Epidermal melanocyte (primary cell): ENCODE measurements around the gene KATNA1.
"Not testable (repeated sequence)": the region's sequence is repeated elsewhere in the genome, so short reads cannot be mapped to it uniquely, and the experiment has no call there.

Experiments used
- DNase-seq: peaks from one replicate; pipeline ENCODE4 v3.0.0; 2011; ENCODE audit warnings: low spot score; ENCODE audit not compliant: insufficient read length

Gene KATNA1

GRCh38 chr6:149648148-149649145 is at the start of gene KATNA1:
Gene KATNA1 (minus strand): TSS chr6:149648714. CDS start chr6:149638547, 10,167 bp downstream.
- DNase-seq, result peak; percentile 83

DNA sequence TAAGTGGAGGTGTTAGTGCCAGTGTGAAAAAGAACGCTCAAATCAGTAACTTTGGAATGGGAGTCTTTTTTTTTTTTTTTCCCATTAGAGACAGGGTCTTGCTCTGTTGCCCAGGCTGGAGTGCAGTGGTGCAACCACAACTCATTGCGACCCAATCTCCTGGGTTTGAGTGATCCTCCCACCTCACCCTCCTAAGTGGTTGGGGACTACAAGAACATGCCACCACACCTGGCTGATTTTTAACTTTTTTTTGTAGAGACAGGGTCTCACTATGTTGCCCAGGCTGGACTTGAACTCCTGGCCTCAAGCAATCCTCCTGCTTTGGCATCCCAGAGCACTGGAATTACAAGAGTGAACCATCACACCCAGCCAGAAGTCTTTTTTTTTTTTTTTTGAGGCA is 49.7 kb upstream of the KATNA1 start:
- DNase-seq, result no peak

- DNase-seq, result no peak
Observed at GRCh38 chr6:149696901-149697300, 48.4 kb upstream of the KATNA1 start.

DNA sequence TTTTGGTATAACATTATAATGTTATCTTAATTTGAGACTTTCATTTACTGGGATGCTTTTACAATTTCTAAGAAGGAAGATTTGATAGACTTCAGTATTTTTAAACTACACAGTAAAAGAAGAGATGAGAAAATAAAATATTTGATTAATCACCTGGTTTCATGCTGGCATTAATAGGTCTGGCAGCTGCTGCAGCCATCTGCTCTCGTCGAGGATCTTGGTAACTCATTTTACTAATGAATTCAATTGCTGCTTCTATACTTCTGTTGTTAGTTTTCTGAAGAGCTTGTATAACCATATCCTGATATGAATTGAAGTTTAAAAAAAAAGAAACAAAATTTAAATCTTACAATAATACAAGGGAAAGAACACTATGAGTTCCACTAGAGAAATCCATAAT is 46.4 kb upstream of the KATNA1 start:
- no peak for DNase-seq

DNA sequence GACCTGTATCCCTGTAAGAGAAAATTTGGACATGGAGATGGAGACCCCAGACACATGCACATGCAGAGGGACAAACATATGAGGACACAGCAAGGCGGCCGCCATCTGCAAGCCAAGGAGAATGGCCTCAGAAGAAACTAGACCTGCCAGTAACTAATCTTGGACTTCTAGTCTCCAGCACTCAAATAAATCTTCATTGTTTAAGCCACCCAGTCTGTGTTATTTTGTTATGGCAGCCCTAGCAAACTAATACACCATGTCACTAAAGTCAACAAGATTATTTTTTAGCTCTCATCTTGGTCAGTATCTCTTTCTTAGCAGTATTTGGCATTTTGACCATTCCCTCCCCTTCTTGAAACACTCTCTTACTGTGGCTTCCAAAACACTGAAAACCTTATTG is 42.7 kb upstream of the KATNA1 start:
- DNase-seq, result no peak

DNA sequence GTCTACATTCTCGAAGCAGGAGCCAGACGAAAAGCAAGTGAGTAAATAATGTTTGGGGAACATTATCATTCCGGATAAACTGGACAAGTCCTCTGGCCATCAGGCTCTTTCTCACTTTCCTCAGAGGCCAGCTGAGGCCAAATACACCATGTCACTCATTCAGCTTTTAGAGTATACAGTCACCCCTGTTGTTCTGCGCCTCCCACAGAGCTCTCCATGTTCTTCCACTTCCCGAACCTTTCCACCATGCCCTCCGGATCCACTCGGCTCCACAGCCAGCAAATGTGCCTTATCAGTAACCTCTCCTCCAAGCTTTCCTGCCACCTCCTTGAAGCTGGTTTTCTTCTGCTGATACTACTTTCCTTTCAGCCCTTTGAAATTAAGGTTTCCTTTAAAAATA is 37.7 kb upstream of the KATNA1 start:
- no peak for DNase-seq

GRCh38 chr6:149683256-149683859 is 34.8 kb upstream of the KATNA1 start:
- DNase-seq, result no peak

DNA sequence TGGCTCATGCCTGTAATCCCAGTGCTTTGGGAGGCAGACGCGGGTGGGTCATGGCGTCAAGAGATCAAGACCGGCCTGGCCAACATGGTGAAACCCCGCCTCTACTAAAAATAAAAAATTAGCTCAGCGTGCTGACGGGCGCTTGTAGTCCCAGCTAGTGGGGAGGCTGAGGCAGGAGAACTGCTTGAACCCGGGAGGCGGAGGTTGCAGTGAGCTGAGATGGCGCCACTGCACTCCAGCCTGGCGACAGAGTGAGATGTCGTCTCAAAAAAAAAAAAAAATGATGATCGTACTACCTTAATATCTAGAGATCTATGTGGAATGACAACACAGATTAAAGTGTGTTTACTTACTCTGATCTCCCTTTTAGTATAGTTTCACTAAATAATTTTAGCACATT is 33.3 kb upstream of the KATNA1 start:
- DNase-seq, result not testable (repeated sequence)

GRCh38 chr6:149681209-149681608 is 32.7 kb upstream of the KATNA1 start:
- no peak for DNase-seq

DNA sequence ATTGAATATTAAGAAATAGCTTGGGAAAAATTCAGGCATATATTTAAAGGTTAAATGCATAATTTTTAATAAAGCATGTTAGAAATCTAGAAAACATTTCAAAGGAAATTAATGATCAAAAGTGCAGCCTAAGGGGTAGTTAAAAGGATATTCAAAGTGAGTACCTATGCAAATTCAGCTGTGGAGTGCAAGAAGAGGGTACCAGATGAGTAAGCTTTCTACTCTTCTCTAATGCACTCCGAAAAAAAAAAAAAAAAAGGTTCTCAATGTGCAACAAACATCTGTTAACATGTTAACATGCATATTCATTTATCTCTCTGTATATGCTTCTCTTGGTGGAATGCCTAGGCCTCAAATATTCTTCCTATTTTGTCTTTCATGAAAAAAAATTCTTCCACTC is 32.0 kb upstream of the KATNA1 start:
- no peak for DNase-seq

DNA sequence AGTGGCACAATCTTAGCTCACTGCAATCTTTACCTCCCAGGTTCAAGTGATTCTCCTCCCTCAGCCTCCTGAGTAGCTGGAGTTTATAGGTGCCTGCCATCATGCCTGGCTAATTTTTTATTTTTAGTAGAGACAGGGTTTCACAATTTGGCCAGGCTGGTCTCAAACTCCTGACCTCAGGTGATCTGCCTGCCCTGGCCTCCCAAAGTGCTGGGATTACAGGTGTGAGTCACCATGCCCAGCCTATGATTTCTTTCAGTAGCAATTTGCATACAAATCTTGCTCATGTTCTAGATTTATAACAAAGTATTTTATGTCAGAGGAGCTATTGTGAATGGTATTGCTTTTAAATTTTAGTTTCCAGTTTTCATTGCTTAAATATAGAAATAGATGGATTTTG is 23.8 kb upstream of the KATNA1 start:
- not testable (repeated sequence) for DNase-seq

- no peak for DNase-seq
Observed at GRCh38 chr6:149660028-149660427, 11.5 kb upstream of the KATNA1 start.

DNA sequence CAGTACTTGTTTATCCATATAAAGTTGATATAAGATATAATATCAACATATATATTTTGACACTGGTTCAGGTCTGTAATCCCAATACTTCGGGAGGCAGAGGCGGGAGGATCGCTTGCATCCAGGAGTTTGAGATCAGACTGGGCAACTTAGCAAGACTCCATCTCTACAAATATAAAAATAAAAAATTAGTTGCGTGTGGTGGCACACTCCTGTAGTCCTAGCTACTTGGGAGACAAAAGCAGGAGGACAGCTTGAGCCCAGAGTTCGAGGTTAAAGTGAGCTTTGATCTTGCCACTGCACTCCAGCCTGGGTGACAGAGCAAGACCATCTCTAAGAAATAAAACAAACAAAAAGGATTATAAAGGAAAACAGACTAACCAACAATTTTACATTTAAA is 8.9 kb upstream of the KATNA1 start:
- DNase-seq, result no peak

DNA sequence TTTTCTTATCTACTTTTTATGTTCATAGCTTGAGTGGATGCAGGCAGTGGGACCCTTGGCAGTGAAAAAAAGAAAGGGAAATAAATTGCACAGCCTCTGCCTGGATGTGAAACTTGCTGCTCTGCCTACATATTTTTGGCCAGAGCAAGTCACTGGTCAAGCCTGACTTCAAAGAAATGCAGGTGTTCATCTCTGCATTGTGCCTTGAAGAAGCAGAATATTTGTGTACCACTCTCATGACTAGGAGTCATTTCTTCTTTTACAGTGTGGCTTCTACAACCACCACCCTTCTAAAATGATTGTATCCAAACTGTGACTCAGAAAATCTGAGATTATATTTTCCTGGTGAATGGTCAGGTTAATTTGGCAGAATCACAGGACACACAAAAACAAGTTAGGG is 2.5 kb upstream of the KATNA1 start:
- DNase-seq, result no peak

DNA sequence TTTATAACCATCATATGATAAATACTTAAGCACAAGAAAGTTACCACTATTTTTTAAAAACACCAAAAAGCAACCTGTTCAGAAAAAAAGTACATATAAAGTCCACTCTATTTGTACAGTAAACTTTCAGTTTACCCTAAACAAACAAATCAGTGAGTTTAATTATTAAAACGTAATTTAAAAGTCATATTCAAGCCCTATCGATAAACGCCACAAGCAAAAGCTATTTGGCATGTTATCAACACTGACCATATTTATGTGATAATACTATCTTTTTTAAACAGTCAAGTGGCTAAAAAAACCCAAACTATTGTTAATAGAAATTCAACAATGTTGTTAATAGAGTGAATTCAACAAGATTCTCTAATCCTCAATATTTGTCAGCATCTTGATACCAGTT is 1.9 kb downstream of the KATNA1 start:
- no peak for DNase-seq

DNA sequence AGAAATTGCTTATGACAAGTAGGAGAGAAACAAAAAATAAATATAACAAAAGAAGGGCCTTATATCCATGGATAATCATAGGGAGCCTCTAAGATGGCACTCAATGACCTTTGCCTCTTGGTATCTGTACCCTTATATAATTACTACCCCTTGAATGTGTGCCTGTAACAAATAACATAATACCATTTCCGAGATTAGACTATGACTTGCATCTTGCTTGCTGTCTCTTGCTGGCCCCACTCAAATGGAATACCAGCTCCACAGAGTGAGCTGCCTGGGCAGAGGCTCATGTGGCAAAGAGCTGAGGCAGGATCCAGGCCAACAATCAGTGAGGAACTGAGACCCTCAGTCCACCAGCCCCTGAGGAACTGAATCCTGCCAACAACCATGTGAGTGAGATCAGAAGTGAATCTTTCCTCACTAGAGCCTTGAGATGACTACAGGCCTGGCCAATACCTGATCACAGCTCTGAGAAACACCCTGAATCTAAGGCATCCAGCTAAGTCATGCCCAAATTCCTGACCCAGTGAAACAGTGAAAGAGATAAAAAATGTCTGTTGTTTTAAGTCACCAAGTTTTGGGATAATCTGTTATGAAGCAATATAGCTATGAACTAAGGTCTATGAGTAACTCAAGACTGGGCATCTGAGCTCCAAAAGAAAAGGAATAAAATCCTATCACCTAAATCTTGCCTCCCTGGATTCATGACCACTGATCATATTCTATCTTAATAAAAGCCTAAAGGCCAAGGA is 5.5 kb downstream of the KATNA1 start:
- no peak for DNase-seq

GRCh38 chr6:149636124-149636523 is 12.4 kb downstream of the KATNA1 start:
- DNase-seq, result no peak

DNA sequence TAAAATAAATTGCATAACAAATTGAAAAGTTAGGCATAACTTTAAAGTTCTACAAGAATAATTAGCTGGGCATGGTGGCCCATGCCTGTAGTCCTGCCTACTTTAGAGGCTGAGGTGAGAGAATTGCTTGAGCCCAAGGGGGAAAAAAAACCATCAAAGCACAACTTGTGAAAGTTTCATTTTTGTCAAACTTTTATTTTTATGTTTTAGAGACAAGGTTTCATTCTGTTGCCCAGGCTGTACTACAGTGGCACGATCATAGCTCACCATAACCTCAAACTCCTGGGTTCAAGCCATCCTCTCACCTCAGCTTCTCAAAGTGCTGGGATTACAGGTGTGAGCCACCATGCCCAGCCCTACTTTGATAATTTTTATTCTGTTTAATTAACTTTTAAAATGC is 14.2 kb downstream of the KATNA1 start:
- DNase-seq, result no peak

DNA sequence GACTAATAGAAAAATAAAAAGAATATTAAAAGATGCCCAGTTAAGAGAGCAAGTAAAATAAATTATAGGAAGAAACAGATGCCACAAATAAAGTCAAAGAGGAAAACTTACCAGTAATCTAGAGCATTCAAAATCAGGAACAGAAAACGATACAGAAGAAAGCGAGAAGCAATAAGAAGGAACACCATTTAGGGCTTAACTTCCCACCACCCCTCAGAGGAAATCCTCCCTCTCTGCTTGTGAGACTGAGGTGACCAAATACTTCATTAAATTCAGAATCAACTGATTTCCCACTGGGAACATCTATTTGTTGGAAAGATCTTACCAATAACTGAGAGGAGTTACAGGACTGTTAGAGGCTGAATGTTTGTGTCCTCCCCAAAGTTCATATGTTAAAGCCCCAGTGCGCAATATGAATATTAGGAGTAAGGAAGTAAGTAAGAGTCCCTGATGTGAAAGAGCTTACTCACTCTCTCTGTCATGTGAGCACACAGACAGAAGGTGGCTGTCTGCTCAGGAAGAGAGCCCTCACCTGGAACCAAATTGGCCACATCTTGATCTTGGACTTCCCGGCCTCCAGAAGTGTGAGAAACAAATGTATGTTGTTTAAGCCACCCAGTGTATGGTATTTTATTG is 19.5 kb downstream of the KATNA1 start:
- DNase-seq, result no peak

- no peak for DNase-seq
Observed at GRCh38 chr6:149627672-149628071, 20.8 kb downstream of the KATNA1 start.

GRCh38 chr6:149615805-149616204 is 32.7 kb downstream of the KATNA1 start:
- no peak for DNase-seq

GRCh38 chr6:149614337-149614736 is 34.2 kb downstream of the KATNA1 start:
- DNase-seq, result no peak
